Islet precursor cell (in vitro differentiated cells): ENCODE data around the gene VGLL3.

Experiments used
- DNase-seq: peaks from one replicate; pipeline ENCODE4 v3.0.0-alpha.2; 2018

VGLL3 gene

GRCh38 chr3:86948822-86949221, 42.1 kb downstream of the VGLL3 start:
- DNase-seq, result no peak

GRCh38 chr3:86942206-86942605, 48.7 kb downstream of the VGLL3 start:
- DNase-seq, result no peak

GRCh38 chr3:86938416-86939105, 52.4 kb downstream of the VGLL3 start:
- no peak for DNase-seq

GRCh38 chr3:86937306-86937791, 53.6 kb downstream of the VGLL3 start:
- peak; percentile 77 for DNase-seq

GRCh38 chr3:86934851-86935250, 56.1 kb downstream of the VGLL3 start:
- DNase-seq, result no peak

GRCh38 chr3:86930831-86931230, 60.1 kb downstream of the VGLL3 start:
- no peak for DNase-seq

GRCh38 chr3:86930181-86930580, 60.8 kb downstream of the VGLL3 start:
- DNase-seq, result no peak

GRCh38 chr3:86929046-86929445, 61.9 kb downstream of the VGLL3 start:
- peak; percentile 61 for DNase-seq

GRCh38 chr3:86923071-86923491, 67.9 kb downstream of the VGLL3 start:
- peak; percentile 66 for DNase-seq

- no peak for DNase-seq
These were observed 68.8 kb downstream of the VGLL3 start for GRCh38 chr3:86921971-86922680.

- DNase-seq, result no peak
These were observed 76.3 kb downstream of the VGLL3 start for GRCh38 chr3:86914670-86915069.

- no peak for DNase-seq
These were observed 77.8 kb downstream of the VGLL3 start for GRCh38 chr3:86913160-86913559.

GRCh38 chr3:86895202-86895601, 95.7 kb downstream of the VGLL3 start:
- DNase-seq, result no peak

- no peak for DNase-seq
These were observed 100.1 kb downstream of the VGLL3 start for GRCh38 chr3:86890741-86891396.
